ENCODE data around the gene MAPK12.

MAPK12 gene

DNA sequence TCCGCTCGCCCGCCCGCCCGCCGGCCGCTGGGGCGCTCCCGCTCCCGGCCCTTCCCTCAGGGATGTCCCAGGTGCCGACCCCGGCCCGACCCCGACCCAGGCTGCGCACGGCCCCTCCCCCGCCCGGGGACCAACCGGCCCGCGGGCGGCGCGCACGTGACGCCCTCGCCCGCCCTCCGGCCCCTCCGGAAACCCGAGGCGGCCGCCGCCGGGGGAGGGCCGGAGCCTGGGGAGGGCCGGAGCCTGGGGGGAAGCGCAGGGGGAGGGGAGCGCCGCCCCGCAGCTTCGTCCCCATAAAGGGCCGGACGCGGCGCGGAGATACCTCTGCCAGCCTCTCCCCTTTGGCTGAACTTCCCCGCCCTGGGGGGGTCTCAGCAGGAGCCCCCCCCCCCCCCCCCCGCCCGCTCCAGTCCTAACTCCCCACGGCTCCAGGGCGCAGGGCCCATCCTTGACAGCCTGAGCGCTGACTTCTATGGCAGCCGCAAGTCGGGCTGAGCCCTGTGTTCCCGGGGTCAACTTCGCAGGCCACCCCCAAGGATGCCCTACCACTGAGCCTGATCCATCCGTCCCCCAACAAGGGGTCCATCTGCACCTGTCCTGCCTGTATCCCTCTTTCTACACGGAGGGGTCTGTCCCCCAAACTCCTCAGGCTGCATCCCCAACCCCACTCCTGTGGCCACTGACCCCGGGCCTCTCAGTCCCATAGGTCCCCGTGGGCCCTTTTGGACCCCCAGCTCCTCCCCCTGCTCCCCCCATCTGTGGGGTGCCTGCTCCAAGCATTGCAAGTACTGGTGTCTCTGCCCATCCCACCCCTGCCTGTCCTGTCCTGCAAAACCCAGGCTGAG, at the start of gene MAPK12:
MAPK12 (minus strand) TSS at position 69 of the 845 bp plus-strand sequence. CDS start 174 bp downstream, outside the sequence.
- DNase-seq, result peak in 1 of 2 experiments; percentile 18

DNA sequence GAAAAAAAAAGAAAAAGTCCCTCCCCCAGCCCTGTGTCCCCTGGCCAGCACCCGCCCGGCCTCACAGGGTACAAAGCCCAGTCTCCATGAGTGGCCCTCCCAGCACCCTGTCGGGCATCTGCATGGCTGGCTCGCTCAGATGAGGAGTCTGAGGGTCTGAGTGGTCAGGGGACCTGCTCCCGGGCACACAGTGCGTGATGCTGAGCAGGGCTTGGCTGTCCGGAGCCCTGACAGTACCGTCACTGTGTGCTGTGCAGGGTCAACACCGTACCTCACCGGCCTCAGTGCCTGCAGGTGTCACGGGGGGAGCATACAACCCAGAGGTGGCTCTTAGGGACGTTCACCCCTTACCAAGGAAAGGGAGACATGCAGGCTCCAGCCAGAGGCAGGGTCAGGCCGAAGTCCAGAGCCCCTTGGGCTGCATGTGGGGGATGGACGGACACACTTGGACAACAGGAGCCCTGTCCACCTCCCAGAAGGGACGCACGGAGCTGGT, 49.5 kb upstream of the MAPK12 start:
- no peak for DNase-seq

DNA sequence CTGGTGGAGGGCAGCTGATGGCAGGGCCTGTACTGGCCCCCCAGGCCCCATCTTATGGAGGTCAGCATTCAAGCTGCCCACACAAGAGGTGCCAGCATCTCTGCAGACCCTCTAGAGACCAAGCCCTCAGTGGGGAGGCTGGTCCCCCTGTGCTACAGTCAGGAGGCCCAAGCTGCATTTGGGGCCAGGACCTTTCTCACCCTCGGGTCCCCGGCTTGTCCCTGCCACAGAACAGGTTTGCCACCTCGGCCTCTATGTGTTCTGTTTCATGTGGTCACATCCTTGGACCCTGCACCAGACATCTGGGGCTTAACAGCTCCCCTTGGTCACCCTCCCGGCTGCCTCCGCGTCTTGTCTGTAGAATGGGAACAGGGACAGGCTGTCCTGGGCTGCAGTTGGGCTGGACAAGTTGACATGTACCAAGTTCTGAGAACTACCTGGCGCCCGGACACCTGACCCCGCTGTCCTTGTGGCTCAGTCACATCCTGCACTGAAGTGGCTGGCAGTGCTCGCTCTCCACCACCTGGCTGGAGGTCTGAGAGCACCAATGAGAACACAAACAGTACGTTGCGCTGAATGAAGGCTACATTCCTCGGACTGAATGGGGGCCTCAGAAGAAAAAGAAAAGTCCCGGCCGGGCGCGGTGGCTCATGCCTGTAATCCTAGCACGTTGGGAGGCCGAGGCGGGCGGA, 48.7 kb upstream of the MAPK12 start:
- DNase-seq, result no peak

DNA sequence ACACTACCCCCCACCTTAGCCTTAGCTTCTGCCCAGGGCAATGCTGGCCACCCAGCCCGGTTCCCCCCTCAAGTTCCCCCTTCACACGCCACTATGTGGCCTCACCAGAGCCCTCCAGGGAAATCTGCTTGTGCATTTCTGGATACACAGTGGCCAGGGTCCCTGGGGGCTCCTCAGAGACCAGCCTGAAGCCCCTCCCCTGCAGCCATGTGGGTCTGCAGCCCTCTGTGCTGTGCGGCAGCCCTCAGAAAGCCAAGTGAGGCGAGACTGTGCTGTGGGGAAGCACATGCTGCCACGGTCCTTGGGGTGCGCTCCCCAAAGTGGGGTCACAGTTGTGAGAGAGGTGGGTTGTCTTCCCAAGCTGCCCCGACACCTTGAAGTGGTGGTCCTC, 48.1 kb upstream of the MAPK12 start:
- no peak for DNase-seq

DNA sequence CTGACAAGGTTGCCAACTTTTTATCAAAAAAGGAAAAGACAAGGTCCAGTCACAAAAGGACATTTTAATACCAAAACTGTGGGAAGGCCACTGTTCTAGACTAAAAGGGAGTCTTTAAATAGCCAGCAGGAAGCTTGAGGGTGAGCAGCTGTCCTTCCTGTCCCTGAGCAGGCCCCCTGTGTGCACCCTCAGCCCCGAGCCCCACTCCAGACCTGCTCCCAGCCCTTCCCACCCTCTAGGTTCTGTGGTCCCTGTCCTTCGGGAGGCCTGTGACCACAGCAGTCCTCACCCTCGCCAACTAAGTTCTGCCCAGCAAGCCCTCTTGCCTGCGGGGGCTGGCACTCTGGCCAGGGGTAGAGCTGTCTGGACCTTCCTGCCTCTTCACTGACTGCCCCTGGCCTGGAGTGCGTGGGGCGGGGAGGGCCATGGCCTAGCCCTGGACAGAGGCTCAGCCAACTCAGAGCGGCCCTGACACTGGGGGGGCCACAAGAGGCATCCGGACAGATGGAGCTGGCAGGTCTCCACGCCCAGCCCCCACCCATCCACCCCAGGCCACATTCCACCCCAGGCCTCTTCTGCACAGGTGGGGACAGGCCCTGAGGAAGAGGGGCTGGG, 47.6 kb upstream of the MAPK12 start:
- no peak for DNase-seq

DNA sequence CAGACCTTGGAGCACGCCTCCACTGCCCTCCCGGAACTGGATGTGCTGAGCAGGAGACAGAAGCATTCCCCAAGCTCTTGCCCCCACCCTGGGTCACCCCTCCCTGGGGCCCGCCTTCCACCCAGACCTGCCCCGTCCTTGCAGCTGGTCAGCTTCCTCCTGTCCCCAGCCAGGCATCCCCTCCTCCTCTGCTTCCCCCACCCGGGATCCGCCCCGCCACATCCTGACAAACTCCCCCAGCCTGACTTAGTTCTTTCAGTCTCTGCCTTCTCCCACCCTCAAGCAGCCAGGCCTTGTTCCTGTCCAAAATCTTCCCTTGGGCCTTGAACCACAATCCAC, 47.1 kb upstream of the MAPK12 start:
- no peak for DNase-seq

DNA sequence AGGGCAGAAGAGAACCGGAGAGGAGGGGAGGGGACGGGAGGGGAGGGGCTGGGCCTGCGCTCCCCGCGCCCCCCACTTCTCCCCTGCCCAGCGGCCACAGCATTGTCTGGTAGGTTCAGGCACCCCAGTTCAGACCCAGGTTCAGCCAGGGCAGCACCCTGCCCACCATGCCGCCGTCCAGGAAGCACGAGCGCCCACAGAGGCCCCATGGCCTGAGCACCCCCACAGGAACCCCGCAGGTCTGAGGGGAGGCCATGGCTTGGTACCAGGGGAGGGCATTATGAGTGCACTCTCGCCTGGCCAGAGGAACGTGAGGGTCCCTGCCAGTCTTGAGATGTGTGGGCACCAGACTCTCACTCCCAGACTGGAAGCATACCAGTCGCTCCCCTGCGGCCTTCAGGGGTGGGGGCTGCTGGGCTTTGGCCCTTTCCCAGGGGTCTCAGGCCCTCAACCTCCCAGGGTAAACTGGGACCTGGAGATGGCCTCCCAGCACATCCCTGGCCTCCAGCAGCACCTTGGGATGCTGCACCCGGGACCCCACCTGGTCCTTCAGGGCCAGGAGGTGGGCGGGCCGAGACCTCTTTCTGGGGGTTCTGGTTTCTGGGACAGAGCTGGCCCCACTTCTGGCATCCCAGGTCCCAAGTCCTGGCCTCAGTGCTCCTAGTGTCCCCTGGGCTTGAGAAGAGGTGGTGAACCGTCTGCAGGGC, 46.6 kb upstream of the MAPK12 start:
- no peak for DNase-seq

DNA sequence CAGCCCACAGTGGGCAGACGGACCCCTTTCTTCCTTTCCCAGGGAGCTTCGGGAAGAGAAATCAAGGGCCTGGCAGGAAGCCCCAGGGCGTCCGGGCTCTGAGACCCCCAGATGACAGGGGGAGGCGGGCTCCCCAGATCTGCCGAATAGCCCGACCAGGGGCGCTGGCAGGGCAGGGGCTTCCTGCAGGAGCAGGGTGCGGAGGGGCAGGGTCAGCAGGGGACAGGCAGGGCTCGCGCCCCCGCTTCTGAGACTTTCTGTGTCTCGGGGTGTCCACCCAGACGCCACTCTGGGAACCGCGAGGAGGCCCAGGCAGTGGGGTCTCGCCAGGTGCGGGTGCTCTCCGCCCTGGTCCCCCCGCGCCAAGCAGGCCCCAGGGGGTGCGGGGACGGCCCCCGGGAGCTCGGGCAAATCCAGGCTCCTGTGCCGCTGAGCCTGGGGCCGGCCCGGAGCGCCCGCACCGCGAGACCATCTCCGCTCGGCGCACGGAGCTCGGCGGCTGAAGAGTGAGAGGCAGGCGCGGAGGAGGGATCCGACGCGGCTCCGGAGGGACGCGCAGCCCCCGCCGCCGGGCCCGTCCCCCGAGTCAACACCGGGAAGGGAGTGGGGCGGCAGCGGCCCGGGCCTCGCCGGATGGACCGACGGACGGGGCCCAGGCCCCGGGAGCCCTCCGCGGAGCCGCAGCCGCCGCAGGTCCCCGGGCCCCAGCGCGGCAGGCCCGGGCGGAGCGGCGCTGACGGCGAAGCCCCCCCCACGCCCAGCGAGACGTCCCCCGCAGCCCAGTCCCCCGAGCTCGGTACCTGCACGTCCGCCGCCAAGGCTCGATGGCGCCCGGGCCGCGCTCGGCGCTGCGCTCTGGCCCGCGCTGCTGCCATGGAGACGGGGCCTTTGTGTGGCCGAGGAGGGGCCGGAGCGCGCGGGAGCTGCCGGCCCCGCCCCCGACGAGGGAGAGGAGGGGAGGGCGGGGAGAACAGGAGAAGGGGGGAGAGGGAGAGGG, 45.6 kb upstream of the MAPK12 start, which contains the start of gene PLXNB2:
PLXNB2 (minus strand) TSS at position 894 of the 997 bp plus-strand sequence. CDS start 17,062 bp downstream, outside the sequence.
- peak; percentile 17 to 79 for DNase-seq

DNA sequence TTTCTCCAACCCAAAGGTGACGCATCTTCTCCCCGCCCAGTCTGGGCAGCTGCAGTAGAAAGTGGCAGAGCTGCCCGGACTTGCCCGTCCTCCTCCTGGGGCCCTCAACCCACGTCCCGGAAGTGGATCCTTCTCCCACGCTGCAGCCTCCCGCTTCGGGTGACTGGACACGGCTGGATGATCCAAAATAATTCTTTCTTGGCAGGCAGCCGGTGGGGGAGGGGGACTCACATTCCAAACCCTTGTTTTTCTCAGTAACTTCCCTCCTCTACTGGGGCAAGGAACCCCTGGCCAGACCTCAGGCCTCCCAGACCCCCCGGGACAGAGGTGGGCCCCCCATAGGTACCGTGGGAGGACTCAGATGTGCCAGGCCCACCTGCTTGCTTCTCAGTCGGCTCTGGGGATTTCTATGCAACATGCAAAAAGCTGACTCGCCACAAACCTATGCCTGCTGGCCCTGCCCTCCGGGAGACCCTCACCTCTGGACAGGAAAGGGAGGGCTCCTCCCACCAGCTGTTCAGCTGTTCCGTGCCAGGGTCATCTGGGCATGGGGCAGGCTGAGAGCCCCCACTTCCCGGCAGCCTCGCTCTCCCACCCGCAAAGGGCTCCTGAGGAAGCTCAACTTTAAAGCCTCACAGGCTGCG, 44.6 kb upstream of the MAPK12 start:
- peak; percentile 80 to 95 for DNase-seq

DNA sequence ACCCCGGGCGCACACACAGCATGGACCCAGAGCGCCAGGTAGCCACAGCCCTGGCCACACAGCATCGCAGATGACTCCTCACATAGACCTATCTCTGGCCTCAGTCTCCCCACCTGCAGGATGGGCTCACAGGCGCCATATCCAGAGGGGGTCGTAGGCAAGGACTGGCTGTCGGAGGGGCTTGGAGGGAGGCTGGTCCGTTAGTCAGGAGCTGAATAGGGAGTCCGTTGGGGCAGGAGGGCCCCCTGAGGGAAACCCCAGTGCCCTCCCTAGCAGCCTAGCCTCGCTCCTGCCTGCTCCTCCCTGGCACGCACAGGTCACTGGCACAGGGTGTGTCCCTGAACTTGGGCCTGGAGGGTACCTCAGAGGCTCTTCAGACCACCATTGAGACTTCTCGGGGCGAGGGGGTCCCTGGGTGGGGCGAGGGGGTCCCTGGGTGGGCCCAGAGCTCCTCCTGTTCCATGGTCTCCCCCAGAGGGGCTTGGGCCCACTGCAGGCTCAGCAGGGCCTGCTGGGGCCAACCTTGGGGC, 44.0 kb upstream of the MAPK12 start:
- peak; percentile 48 to 57 for DNase-seq

DNA sequence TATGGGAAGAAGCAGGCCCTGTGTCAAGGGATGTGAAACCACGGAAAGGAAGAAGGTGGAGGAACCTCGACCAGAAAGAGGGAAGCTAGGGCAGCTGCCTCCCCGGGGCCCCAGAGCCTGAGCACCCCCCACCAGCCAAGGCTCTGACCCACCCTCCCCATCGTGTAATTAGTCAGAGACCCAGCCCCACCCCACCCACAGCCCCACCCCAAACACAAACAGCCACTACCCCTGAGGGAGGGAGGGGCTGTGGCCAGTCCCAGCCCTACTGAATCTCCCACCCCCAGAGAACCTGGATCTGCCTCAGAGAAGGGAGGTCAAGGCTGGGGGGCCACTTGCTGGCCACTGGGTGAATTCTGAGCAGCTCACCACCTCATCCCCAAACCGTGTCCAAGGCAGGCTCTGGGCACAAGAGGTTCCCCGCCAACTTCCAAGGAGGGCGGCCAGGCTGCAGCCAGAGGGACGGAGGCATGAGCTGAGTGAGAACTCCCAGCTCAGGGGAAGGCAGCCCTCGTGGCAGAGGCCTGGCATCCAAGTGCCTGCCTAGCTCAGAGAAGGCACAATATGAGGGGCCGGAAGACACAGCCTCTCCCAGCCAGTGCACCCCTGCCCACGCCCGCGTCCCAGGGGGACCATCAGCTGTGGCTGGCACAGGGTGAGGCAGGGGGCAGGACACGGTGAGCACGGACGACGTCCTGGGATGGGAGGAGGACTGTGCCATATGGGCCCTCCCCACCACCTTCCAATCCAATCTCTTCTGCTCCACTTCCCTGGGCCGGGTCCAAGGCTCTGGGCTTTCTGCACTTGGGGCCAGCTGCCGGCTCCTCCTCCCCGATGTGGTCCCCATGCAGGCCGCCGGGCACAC, 43.3 kb upstream of the MAPK12 start:
- peak; percentile 85 to 94 for DNase-seq

DNA sequence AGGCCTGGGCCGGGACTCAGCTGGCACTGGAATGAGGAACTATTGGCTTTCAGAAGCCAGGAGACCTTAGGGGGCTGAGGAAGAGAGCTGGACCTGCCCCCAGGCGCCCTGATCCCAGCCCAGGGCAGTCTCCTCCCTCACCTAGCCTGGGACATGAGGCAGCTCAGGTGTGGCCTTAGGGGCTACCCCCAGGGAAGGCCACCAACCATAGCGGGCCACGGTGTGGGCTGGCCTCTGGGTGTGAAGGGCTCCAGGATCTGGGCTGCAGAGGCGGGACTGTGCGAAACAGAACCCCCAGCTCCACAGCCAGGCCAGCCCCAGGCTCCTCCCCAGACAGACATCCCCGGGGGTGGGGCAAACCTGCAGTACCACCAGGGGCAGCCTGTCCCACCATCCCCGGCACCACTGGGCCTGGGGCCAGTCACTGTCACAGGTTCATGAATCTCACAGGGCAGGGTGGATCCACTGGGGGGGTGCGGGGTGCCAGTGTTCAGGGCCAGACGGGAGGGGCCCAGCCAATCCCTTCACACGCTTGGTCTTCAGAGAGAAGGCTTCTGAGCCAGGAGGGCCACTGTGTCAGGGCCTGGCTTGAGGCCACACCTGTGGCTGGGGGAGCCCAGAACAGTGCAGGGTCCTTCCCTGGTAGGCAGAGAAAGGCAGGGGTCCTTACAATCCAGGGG, 42.5 kb upstream of the MAPK12 start:
- peak; percentile 3 to 24 for DNase-seq

DNA sequence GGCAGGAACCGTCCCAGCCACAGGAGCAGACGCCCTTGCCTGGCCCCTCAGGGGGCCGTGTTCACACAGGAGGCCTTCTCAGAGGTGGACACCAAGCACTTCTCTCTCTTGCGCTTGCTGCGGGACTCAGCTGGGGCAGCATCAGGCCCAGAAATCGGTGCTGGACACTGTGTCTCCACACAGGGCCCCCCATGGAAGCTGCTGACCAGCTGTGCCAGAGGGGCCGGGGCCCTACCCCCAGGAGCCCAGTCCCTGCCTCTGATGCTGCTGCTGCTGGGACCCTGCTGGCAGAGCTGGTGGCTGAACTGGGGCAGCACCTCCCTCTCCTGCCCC, 42.0 kb upstream of the MAPK12 start:
- no peak for DNase-seq

DNA sequence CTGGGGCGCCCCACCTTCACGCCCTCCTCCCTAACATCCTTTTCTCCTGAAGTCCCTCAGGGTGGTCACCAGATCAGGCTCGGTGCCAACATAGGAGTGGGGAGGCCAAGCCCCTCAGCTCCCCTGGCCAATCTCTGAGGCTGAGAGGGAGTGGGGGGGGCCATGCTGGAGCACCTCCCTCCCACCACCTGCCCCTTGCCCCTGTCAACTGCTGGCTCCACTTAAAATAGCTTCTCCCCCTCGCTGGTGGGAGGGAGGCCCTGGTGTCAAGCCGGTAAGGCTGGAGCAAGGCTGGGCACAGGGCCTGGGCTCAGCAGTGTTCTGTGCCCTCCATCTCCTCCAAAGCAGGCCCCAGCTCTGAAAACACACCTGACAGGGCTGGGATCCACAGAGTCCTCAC, 41.1 kb upstream of the MAPK12 start:
- no peak for DNase-seq

DNA sequence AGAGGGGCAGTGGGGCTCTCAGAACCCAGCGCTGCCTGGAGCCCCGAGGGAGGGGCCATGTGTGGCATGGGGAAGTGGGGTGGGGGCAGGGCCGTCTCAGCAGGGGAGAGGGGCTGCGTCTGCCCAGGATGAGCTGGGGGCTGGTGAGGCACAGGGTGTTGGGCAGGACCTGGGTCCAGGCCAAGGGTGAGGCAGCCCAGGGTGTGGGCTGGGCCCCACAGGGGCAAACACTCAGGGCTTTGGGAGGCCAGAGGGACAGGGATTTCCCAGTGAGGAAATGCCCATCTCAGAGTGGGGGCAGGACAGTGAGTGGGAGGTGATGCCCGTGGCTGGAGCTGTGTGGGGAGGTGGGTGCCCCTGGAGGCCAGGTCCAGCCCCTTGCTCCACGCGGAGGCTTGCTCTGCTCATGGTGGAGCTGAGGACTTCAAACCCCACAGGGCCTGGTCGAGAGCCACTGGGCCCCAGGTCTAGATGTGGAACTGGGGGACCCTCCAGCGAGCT, 40.6 kb upstream of the MAPK12 start:
- peak in 1 of 2 experiments; percentile 9 for DNase-seq

DNA sequence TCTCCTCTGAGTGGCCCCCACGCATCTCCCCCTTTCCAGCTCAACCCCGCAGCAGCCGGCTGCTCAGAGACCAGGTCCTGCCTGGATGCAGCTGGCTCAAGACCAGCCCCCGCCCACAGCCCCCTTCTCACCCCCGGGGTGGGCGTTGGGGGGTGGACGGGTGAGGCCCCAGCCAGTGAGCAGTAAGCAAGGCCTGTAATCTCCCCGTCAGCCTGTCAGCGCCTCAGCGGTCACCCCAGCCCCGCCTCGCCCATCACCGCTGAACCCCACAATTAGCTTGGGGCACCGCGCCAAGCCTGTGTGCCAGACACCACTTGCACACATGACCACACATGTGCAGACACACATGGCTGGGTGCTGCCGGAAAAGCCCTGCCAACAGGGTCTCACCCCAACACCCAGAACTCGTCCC, 40.1 kb upstream of the MAPK12 start:
- no peak for DNase-seq

DNA sequence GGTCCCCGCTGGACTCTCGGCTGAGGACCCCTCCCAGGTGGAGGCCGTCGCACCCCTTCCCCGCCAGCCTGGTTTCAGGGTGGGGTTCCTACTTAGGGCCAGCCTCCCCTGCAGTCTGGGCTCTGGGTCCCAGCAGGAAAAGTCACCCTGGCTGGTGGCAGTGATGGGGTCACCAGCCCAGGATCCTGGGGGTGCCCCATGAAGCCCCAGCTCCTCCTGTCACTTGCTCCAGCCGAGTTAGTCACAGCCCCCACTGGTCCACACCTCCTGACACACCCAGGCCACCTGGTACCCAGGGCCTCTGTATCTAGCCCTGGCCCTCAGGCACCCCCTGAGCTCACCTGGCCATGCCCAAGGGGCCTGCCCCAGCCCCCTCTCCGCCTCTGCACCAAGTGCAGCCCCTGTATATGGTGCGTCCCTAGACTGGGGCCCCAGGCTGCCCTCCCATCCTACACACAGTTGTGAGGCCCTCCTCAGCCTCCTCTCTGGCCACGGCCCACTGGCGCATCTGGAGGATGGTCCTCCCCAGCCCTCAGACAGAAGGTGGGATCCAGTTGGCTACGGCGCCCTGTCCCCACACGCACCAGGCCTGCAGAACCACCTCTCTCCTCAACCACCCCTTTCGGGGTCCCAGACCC, 39.3 kb upstream of the MAPK12 start:
- DNase-seq, result no peak

DNA sequence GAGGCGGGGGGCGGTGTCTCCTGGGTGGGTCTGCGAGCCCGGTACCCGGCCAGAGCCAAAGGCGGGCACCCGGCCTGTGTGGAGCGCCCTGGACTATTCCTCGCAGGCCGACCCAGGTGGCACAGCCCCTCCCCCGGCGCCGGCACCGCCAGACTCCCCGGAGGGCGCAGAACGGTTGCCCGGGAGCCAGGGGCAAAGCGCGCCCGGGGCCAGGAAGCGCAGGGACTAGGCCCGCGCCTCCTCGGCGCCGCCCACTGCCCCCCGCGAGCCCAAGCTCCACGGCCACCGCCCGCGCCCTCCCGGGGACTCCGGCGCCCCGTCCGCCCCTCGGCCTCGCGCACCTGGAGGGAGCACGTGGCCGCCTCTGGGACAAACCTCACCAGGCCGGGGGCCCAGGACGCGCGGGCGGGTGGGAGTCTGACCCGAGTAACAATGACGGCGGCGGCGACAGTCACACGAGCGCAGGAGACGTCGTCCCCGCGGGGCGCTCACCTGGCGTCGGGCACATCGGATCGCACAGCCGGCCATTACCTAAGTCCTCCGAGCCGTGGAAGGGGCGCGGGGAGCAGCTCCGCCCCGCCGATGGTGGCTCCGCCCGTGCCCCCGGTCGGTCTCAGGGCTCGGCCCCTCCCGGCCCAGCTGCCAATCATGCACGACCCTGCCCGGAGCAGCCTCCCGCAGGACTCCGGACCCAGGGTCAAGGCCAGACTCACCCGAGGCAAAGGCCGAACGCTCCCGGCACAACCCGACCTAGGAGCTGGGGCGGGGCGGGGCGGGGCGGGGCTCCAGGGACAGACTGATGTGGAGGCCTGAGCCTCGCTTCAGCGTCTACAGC, 38.5 kb upstream of the MAPK12 start:
- no peak for DNase-seq

Measured in NCI-H446 (cell line).